Choroid plexus epithelial cell (primary cell): ENCODE results near the gene DTNBP1.

Experiments used
- DNase-seq: peaks from one replicate; pipeline ENCODE4 v3.0.0-alpha.2; 2010; ENCODE audit warnings: low read depth
- H3K4me3 ChIP-seq: 2 replicates; pipeline ENCODE4 v1.5.1; 2011; ENCODE audit warnings: low read depth, mild to moderate bottlenecking, control low read depth, low read length, moderate library complexity
- TF ChIP-seq, protein P1 (sequence below): conservative IDR thresholded peaks from 2 replicates; pipeline ENCODE4 v1.5.1; 2011; ENCODE audit warnings: low read depth, mild to moderate bottlenecking, control low read depth, inconsistent platforms, low read length, moderate library complexity

Gene DTNBP1

DNA sequence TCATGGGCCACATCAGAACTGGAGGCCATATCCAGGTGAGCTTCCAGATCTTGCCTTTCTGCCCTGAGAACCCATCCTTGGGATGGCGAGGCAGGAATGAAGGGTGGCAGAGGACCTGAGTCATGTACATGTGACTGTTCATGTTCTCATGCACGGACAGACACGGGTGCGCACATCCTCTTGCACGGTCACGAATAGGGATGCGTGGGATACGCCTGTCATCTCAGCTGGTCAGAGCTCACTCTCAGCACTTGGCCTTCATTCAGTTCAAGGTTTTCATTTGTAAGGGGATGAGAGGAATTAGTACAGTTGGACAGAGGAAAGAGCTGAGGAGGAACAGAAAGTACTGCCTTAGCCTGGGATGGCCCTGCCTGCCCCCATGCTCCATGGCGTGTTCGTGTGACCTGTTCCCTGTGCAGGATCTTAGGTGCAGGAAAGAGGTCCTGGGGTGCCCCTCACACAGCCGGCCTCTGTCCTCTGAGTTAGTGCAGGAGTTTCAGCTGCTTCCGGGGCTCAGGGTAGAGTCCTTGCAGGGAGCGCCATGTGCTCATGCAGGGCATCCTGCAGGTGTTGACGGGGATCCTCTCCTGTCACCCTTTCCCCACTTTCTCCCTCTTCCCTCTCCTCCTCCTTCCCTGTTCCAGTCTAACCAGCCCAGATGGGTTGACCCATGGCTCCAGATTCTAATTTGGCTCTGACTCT lies 173.4 kb downstream of the DTNBP1 start:
- no peak for DNase-seq
- TF ChIP-seq, protein P1, sequence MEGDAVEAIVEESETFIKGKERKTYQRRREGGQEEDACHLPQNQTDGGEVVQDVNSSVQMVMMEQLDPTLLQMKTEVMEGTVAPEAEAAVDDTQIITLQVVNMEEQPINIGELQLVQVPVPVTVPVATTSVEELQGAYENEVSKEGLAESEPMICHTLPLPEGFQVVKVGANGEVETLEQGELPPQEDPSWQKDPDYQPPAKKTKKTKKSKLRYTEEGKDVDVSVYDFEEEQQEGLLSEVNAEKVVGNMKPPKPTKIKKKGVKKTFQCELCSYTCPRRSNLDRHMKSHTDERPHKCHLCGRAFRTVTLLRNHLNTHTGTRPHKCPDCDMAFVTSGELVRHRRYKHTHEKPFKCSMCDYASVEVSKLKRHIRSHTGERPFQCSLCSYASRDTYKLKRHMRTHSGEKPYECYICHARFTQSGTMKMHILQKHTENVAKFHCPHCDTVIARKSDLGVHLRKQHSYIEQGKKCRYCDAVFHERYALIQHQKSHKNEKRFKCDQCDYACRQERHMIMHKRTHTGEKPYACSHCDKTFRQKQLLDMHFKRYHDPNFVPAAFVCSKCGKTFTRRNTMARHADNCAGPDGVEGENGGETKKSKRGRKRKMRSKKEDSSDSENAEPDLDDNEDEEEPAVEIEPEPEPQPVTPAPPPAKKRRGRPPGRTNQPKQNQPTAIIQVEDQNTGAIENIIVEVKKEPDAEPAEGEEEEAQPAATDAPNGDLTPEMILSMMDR: no peak
- H3K4me3 ChIP-seq: no peak overlapping the region

DNA sequence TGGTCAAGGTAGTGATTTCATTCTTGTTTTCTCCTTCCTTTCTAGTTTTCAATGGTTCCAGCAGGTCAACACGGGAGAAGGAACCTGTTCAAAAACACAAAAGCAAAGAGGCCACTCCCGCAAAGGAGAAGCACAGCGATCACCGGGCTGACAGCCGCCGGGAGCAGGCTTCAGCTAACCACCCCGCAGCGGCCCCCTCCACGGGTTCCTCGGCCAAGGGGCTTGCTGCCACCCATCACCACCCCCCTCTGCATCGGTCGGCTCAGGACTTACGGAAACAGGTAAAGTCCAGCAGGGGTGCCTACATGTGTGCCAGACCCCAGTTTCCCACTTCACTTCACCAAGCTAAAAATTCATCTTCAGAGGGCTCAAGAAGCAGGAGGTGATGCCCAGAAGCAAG lies 175.6 kb downstream of the DTNBP1 start:
- DNase-seq: no peak
- H3K4me3 ChIP-seq: no peak overlapping the region
- TF ChIP-seq, protein P1: no peak

DNA sequence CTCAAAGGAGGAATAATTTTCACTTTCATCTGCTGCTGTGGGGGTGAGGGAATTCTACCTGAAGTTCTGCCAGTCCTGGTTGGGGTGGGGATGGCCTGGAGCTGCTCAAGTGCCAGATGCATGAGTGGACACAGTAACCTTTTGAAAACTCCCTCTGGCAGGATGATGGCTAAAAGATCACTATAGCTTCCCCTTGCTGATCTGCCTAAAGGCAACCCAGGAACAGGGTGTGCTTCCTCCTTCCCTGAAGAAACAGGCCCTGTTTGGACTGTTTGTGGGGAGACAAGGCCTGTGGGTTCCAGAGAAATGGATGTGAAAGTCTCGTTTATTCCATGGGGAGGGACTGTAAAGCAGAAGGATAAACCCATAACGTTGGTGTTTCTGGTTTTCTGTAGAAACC lies 176.9 kb downstream of the DTNBP1 start:
- TF ChIP-seq, protein P1: no peak
- H3K4me3 ChIP-seq: no peak overlapping the region
- DNase-seq: no peak

DNA sequence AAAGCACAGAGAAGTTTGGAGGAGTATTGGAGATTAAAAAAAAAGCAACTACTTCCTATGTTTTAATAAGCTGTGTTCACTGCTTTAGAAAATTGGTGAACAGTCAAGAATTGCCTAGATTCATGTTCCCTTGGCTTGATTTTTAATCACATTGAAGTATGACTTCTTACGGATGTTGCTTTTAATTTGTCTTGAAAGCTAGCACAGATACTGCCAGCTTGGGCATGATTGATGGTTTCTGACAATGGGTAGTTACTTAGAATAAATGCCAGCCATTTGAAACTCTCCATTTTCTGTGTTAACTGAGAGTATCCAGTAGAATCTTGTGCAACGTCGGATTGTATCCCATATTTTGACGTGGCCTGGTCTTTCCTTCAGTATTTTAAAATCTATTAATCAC lies 178.0 kb downstream of the DTNBP1 start:
- no peak overlapping the region for H3K4me3 ChIP-seq
- no peak for DNase-seq
- TF ChIP-seq, protein P1: no peak

DNA sequence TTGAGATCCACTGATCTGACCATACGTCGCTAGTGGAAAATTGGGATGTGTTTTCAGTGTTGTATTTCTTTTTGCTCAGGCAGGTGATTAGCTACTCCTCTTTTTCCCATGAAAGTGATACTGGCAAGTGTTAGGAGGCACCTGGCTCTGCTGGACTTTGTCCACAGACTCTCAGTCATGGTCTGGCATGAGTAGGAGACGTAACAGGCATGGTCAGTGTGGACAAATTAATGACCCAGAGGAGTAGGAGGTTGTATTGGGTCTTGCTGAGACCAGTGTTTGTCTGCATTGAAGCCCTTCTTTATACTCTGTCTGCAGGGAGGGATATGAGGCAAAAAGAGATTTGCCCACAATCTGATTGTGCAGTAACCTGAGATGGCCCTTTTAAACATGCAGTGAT lies 178.7 kb downstream of the DTNBP1 start:
- no peak for DNase-seq
- TF ChIP-seq, protein P1: no peak
- no peak overlapping the region for H3K4me3 ChIP-seq

DNA sequence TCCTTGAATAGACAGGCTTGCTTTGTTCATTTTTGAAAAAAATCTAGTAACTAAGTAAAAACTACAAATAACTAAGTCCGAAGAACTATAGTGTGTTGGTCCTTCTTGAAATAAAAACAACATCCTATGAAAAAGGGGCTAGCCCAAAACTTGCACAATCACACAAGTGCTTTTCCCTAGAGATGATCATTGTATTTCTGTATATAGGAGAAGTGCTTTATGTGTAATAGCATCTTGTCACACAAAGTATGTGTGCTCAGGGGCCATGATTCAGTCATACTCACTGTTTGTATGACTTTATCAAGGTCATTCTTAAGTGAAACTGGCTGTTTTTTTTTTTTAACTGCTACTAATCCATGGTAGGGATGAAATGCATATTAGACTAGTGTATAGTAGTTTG lies 179.8 kb downstream of the DTNBP1 start:
- no peak overlapping the region for H3K4me3 ChIP-seq
- TF ChIP-seq, protein P1: no peak
- no peak for DNase-seq

DNA sequence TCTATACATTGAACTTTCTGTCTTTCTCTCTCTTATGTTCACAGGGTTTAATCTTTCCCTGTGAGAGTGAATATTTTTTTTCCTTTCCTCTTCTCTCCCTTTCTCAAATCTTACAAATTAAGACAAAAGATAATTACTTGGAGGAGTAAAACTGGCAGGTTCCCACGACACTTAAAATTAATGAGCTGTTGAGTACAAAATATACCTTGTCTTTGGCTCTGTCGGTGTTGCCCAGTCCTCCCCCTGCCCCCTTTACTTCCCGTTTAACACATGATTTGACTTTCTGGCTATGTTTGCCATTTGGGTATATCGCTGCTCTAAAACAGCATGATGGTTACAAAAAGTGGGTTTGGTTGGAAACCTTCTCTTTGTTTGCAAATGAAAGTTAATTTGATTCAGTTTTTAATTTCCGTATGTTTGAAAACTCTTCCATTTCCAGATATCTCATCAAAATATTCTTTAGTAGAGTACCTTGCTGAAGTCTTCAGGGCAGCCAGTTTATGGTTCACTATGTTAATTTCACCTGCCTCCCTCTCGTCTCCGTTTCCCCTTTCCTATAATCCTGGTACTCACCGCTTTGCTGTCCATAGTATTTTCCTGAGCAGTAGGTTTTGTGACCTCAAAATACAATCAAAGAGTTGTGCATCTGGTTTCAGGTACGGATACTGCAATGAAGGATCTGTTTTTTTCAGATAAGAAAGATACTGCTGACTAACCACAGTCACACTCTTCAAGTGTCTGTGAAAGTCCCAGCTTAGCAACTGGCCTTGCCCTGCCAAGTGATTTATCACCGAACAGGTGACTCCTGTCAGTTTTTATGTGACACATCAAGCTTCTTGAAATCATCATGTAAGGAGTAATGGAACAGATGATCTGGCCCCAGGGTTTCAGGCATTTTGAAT lies 181.2 kb downstream of the DTNBP1 start:
- H3K4me3 ChIP-seq: no peak overlapping the region
- TF ChIP-seq, protein P1: no peak
- DNase-seq: no peak
